IMR-90 (cell line): ENCODE data around the gene CLDN14. TPM values are rescaled to one million over a fixed set of nuclear protein-coding genes. Genes with fewer than 3 reads are reported as not detected.

Experiments
- ATAC-seq: fragments of 200-7000 bp; cut with Tn5 transposase; 2 replicates; pipeline ENCODE4 v1.9.1; 2020; ENCODE audit warnings: low read depth, mild to moderate bottlenecking, moderate library complexity
- BruUV-seq: library from RNA; stranded (reverse); fragments of 400-500 nt; replicated peaks from 2 replicates; lab custom pipeline; 2021; lab: Mats Ljungman, UMichigan
- CTCF ChIA-PET: fragments of 300-600 bp; formaldehyde crosslinking; extraction: SDS; loops from one replicate; lab custom pipeline; 2021; ENCODE audit warnings: antibody characterized with exemption; lab: Yijun Ruan, JAX
- POLR2A ChIA-PET: fragments of 300-600 bp; sonication (Branson Sonifier 250); formaldehyde crosslinking; loops from one replicate; lab custom pipeline; 2022; ENCODE audit warnings: antibody characterized with exemption; ENCODE audit not compliant: unreplicated experiment; lab: Charles Lee
- DNase-seq: peaks from one replicate; pipeline ENCODE4 v3.0.0; 2013
- H2AFZ ChIP-seq: replicated peaks from 2 replicates; pipeline ENCODE3; 2013; ENCODE audit warnings: low read length, mild to moderate bottlenecking; ENCODE audit not compliant: poor library complexity
- H2AK5ac ChIP-seq: 2 replicates; pipeline ENCODE4 v1.6.1; 2013; ENCODE audit warnings: low read depth, low read length, inconsistent platforms
- H2AK9ac ChIP-seq: replicated peaks from 2 replicates; pipeline ENCODE3; 2013; ENCODE audit warnings: mild to moderate bottlenecking, low read depth, low read length, moderate library complexity; ENCODE audit not compliant: poor library complexity
- H2BK120ac ChIP-seq: 2 replicates; pipeline ENCODE4 v1.6.1; 2013; ENCODE audit warnings: low read depth, low read length, inconsistent platforms
- H2BK15ac ChIP-seq: 3 replicates; pipeline ENCODE4 v1.6.1; 2013; ENCODE audit warnings: low read depth, low read length, inconsistent platforms
- H2BK20ac ChIP-seq: 2 replicates; pipeline ENCODE4 v1.6.1; 2013; ENCODE audit warnings: low read depth, mild to moderate bottlenecking, inconsistent platforms, low read length, moderate library complexity
- H2BK5ac ChIP-seq: 2 replicates; pipeline ENCODE4 v1.6.1; 2013; ENCODE audit warnings: mild to moderate bottlenecking, low read depth, low read length, inconsistent platforms; ENCODE audit not compliant: poor library complexity, severe bottlenecking
- H3K14ac ChIP-seq: replicated peaks from 2 replicates; pipeline ENCODE4 v1.6.1; 2013; ENCODE audit warnings: low read depth, low read length, inconsistent platforms
- H3K18ac ChIP-seq: 2 replicates; pipeline ENCODE4 v1.6.1; 2013; ENCODE audit warnings: low read depth, low read length, control low read depth
- H3K23ac ChIP-seq: 2 replicates; pipeline ENCODE4 v1.6.1; 2013; ENCODE audit warnings: low read depth, low read length, inconsistent platforms
- H3K27ac ChIP-seq: 2 replicates; pipeline ENCODE4 v1.5.1; 2013; ENCODE audit warnings: mild to moderate bottlenecking, control low read depth, low read length; ENCODE audit not compliant: insufficient read depth
- H3K27me3 ChIP-seq: 2 replicates; pipeline ENCODE4 v1.6.1; 2013; ENCODE audit warnings: low read length; ENCODE audit not compliant: control insufficient read depth, insufficient read depth
- H3K36me3 ChIP-seq: 2 replicates; pipeline ENCODE4 v1.6.1; 2013; ENCODE audit warnings: low read length, mixed read lengths; ENCODE audit not compliant: control insufficient read depth, insufficient read depth
- H3K4ac ChIP-seq: 2 replicates; pipeline ENCODE4 v1.6.1; 2013; ENCODE audit warnings: low read depth, low read length, inconsistent platforms
- H3K4me1 ChIP-seq: 2 replicates; pipeline ENCODE4 v1.6.1; 2013; ENCODE audit warnings: low read length, mixed read lengths; ENCODE audit not compliant: control insufficient read depth, insufficient read depth
- H3K4me2 ChIP-seq: 2 replicates; pipeline ENCODE4 v1.6.1; 2013; ENCODE audit warnings: low read depth, mild to moderate bottlenecking, control low read depth, low read length, moderate library complexity
- H3K4me3 ChIP-seq: 2 replicates; pipeline ENCODE4 v1.5.1; 2013; ENCODE audit warnings: low read depth, mild to moderate bottlenecking, control low read depth, low read length, moderate library complexity; ENCODE audit not compliant: insufficient read depth
- H3K56ac ChIP-seq: 2 replicates; pipeline ENCODE4 v1.6.1; 2013; ENCODE audit warnings: low read length, inconsistent platforms; ENCODE audit not compliant: insufficient read depth; ENCODE audit errors: extremely low read depth
- H3K79me1 ChIP-seq, 2 experiments: 2 replicates each; pipeline ENCODE4 v1.6.1; 2013; ENCODE audit warnings: low read length in 2 of 2, inconsistent platforms in 1 of 2, low read depth in 1 of 2
- H3K9ac ChIP-seq: 2 replicates; pipeline ENCODE4 v1.6.1; 2013; ENCODE audit warnings: low read depth, low read length, control low read depth
- H3K9me1 ChIP-seq: 2 replicates; pipeline ENCODE4 v1.6.1; 2013; ENCODE audit warnings: low read length, inconsistent platforms; ENCODE audit not compliant: insufficient read depth
- H3K9me3 ChIP-seq: 2 replicates; pipeline ENCODE4 v1.6.1; 2013; ENCODE audit warnings: low read length; ENCODE audit not compliant: control insufficient read depth, insufficient read depth
- H4K20me1 ChIP-seq: 2 replicates; pipeline ENCODE4 v1.6.1; 2013; ENCODE audit warnings: low read length, inconsistent platforms; ENCODE audit not compliant: insufficient read depth
- H4K5ac ChIP-seq: 2 replicates; pipeline ENCODE4 v1.6.1; 2013; ENCODE audit warnings: mild to moderate bottlenecking, low read depth, low read length, control low read depth
- H4K8ac ChIP-seq, 2 experiments: 2 replicates each; pipeline ENCODE4 v1.6.1; 2013; ENCODE audit warnings: low read depth in 2 of 2, low read length in 2 of 2, control low read depth in 1 of 2, inconsistent platforms in 1 of 2
- H4K91ac ChIP-seq: 2 replicates; pipeline ENCODE4 v1.6.1; 2013; ENCODE audit warnings: low read depth, low read length, inconsistent platforms; ENCODE audit not compliant: insufficient read depth
- BHLHE40 ChIP-seq: fragments of 150-350 bp; IDR thresholded peaks from 2 replicates; pipeline ENCODE4 v1.6.1; 2016; ENCODE audit warnings: mild to moderate bottlenecking, low read depth, low read length
- CEBPB ChIP-seq: IDR thresholded peaks from 2 replicates; pipeline ENCODE4 v1.6.1; 2012; ENCODE audit warnings: low read depth, low read length, improper control_type of control experiment
- CHD1 ChIP-seq: IDR thresholded peaks from 2 replicates; pipeline ENCODE4 v1.6.1; 2012; ENCODE audit warnings: low read depth, low read length, improper control_type of control experiment
- ELK1 ChIP-seq: fragments of 150-350 bp; IDR thresholded peaks from 2 replicates; pipeline ENCODE4 v1.6.1; 2016; ENCODE audit warnings: low read depth, mild to moderate bottlenecking, low read length, moderate library complexity, borderline replicate concordance
- MAFK ChIP-seq: IDR thresholded peaks from 2 replicates; pipeline ENCODE4 v1.6.1; 2012; ENCODE audit warnings: low read depth, low read length, improper control_type of control experiment
- MXI1 ChIP-seq: IDR thresholded peaks from 2 replicates; pipeline ENCODE4 v1.6.1; 2012; ENCODE audit warnings: low read depth, mild to moderate bottlenecking, low read length, moderate library complexity, borderline replicate concordance
- NFE2L2 ChIP-seq: fragments of 150-350 bp; IDR thresholded peaks from 2 replicates; pipeline ENCODE4 v1.6.1; 2016; ENCODE audit warnings: low read depth, mild to moderate bottlenecking, low read length
- POLR2A ChIP-seq: IDR thresholded peaks from 2 replicates; pipeline ENCODE4 v1.6.1; 2012; ENCODE audit warnings: mild to moderate bottlenecking, low read depth, low read length
- RAD21 ChIP-seq: IDR thresholded peaks from 2 replicates; pipeline ENCODE4 v1.6.1; 2012; ENCODE audit warnings: low read length, improper control_type of control experiment
- RCOR1 ChIP-seq: IDR thresholded peaks from 2 replicates; pipeline ENCODE4 v1.6.1; 2012; ENCODE audit warnings: mild to moderate bottlenecking, low read length, improper control_type of control experiment; ENCODE audit not compliant: insufficient replicate concordance
- WGBS, 2 experiments: methylation state at CpG; one replicate each; pipeline versions ENCODE4 v1.1.5 to v1.1.7; 2013; ENCODE audit warnings: missing lambda C conversion rate in 2 of 2; ENCODE audit not compliant: insufficient read length in 1 of 2; ENCODE audit errors: extremely low coverage in 2 of 2; 5-methylcytosine and 5-hydroxymethylcytosine counted together
- dilution Hi-C: fragments of 300-500 bp; cut with HindIII; formaldehyde crosslinking; loops from one replicate; pipeline ENCODE4 v1.14.3; 2018; ENCODE audit warnings: low sequenced_read_pairs; ENCODE audit not compliant: unreplicated experiment
- in situ Hi-C: fragments of 300-500 bp; cut with MboI; formaldehyde crosslinking; loops from 3 replicates; pipeline ENCODE4 v1.14.3; 2019; ENCODE audit warnings: low sequenced_read_pairs, inconsistent platforms, mixed read lengths
- intact Hi-C: fragments of 100-400 bp; cut with micrococcal nuclease; formaldehyde crosslinking; loops from 2 replicates; pipeline ENCODE4 v1.10.0; 2022
- polyA plus RNA-seq, 3 experiments: library from polyadenylated mRNA; depleted of rRNA; stranded (reverse); fragments of >200 nt; gene quantifications; 2 replicates each; pipeline ENCODE4 v1.2.3, GENCODE V29; 2012; ENCODE audit warnings: low replicate concordance in 1 of 3
- total RNA-seq: library from RNA; depleted of rRNA; stranded (reverse); fragments of >200 nt; gene quantifications from 2 replicates; pipeline ENCODE4 v1.2.3, GENCODE V29; 2012
- TF ChIP-seq, protein P1 (sequence below): fragments of 150-350 bp; IDR thresholded peaks from 2 replicates; pipeline ENCODE4 v1.6.1; 2017; ENCODE audit warnings: mild to moderate bottlenecking, antibody characterized with exemption, low read length, low read depth
- TF ChIP-seq, protein P2 (sequence below): conservative IDR thresholded peaks from 2 replicates; pipeline ENCODE4 v1.5.1; 2012; ENCODE audit warnings: mild to moderate bottlenecking, low read depth, low read length, improper control_type of control experiment

Gene CLDN14
- total and polyA plus RNA-seq, 2 of the 4 experiments (the other 2 are of a cell fraction), result not detected

GRCh38 chr21:36452281-36452825 is 27.6 kb downstream of the CLDN14 start:
- no peaks in the 10 kb centered on the region for H4K20me1 ChIP-seq
- H2BK15ac ChIP-seq, result no peak overlapping the region
- H2AK9ac ChIP-seq, result no peak overlapping the region
- DNase-seq, result no peak
- H3K9me1 ChIP-seq, result 0 out of 2 replicates have a peak, but pooled peaks cover 2% of the 10 kb centered on the region
- intact Hi-C loops, result no loop called here
- no CpG with 5 or more reads among the region's 6 CpGs for WGBS, 2 experiments
- no peak overlapping the region for H3K23ac ChIP-seq
- no peak overlapping the region for H2AFZ ChIP-seq
- no peaks in the 10 kb centered on the region for H3K79me1 ChIP-seq
- POLR2A ChIA-PET, result no interaction called here
- H2BK5ac ChIP-seq, result no peak overlapping the region
- no peak overlapping the region for H4K5ac ChIP-seq
- no peak overlapping the region for H2BK20ac ChIP-seq
- no TSS peak for BruUV-seq
- no peak for ATAC-seq
- H3K27ac ChIP-seq, result no peak overlapping the region
- H4K8ac ChIP-seq, result no peak overlapping the region
- TF ChIP-seq NFE2L2 (no peak), MAFK (no peak), RAD21 (no peak), POLR2A (no peak), RCOR1 (no peak), ELK1 (no peak), BHLHE40 (no peak), CEBPB (no peak), CHD1 (no peak), MXI1 (no peak)
- TF ChIP-seq, protein P1, sequence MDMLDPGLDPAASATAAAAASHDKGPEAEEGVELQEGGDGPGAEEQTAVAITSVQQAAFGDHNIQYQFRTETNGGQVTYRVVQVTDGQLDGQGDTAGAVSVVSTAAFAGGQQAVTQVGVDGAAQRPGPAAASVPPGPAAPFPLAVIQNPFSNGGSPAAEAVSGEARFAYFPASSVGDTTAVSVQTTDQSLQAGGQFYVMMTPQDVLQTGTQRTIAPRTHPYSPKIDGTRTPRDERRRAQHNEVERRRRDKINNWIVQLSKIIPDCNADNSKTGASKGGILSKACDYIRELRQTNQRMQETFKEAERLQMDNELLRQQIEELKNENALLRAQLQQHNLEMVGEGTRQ, result no peak
- TF ChIP-seq, protein P2, sequence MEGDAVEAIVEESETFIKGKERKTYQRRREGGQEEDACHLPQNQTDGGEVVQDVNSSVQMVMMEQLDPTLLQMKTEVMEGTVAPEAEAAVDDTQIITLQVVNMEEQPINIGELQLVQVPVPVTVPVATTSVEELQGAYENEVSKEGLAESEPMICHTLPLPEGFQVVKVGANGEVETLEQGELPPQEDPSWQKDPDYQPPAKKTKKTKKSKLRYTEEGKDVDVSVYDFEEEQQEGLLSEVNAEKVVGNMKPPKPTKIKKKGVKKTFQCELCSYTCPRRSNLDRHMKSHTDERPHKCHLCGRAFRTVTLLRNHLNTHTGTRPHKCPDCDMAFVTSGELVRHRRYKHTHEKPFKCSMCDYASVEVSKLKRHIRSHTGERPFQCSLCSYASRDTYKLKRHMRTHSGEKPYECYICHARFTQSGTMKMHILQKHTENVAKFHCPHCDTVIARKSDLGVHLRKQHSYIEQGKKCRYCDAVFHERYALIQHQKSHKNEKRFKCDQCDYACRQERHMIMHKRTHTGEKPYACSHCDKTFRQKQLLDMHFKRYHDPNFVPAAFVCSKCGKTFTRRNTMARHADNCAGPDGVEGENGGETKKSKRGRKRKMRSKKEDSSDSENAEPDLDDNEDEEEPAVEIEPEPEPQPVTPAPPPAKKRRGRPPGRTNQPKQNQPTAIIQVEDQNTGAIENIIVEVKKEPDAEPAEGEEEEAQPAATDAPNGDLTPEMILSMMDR, result no peak
- no peak overlapping the region for H2BK120ac ChIP-seq
- no peaks in the 10 kb centered on the region for H3K27me3 ChIP-seq
- H3K14ac ChIP-seq, result no peak overlapping the region
- no peaks in the 10 kb centered on the region for H3K9me3 ChIP-seq
- no peak overlapping the region for H3K9ac ChIP-seq
- no peak overlapping the region for H3K56ac ChIP-seq
- peaks cover 4% of the 10 kb centered on the region; the same call in 1 of the 2 replicates for H3K4me1 ChIP-seq
- CTCF ChIA-PET, result no interaction called here
- H4K91ac ChIP-seq, result no peak overlapping the region
- H3K4ac ChIP-seq, result no peak overlapping the region
- in situ Hi-C loops, result no loop called here
- H3K4me2 ChIP-seq, result no peak overlapping the region
- H2AK5ac ChIP-seq, result no peak overlapping the region
- no peak overlapping the region for H3K18ac ChIP-seq
- H3K4me3 ChIP-seq, result no peak overlapping the region
- H3K36me3 ChIP-seq, result no peaks in the 10 kb centered on the region
- dilution Hi-C loops, result no loop called here
